GM13976 (cell line): ENCODE data around the gene SMCO2.

Experiments used
- DNase-seq: peaks from one replicate; pipeline ENCODE4 v3.0.0; 2012; ENCODE audit warnings: low spot score
- CTCF ChIP-seq: IDR thresholded peaks from 2 replicates; pipeline ENCODE4 v1.5.1; 2012; ENCODE audit warnings: borderline replicate concordance, mild to moderate bottlenecking; ENCODE audit not compliant: insufficient read depth; ENCODE audit errors: extremely low read depth, missing control alignments, control extremely low read depth
- in situ Hi-C: fragments of 300-500 bp; cut with MboI; formaldehyde crosslinking; loops from one replicate; pipeline ENCODE4 v1.12.0; 2022; ENCODE audit warnings: low sequenced_read_pairs, mixed read lengths, inconsistent platforms; ENCODE audit not compliant: unreplicated experiment

Gene SMCO2

GRCh38 chr12:27469176-27469736 is 22.7 kb downstream of the SMCO2 start:
- in situ Hi-C loops = no loop called here
- no peak for TF ChIP-seq CTCF
- no peak for DNase-seq

- in situ Hi-C loops = no loop called here
- DNase-seq = no peak
- no peak for TF ChIP-seq CTCF
These were observed 26.1 kb downstream of the SMCO2 start for GRCh38 chr12:27472604-27473003.

GRCh38 chr12:27474344-27474743 is 27.8 kb downstream of the SMCO2 start:
- TF ChIP-seq CTCF = no peak
- in situ Hi-C loops = no loop called here
- DNase-seq = no peak

GRCh38 chr12:27477049-27477448 is 30.5 kb downstream of the SMCO2 start:
- in situ Hi-C loops = no loop called here
- no peak for TF ChIP-seq CTCF
- no peak for DNase-seq

GRCh38 chr12:27478949-27479348 is 32.4 kb downstream of the SMCO2 start:
- TF ChIP-seq CTCF = no peak
- no peak for DNase-seq
- in situ Hi-C loops = no loop called here

GRCh38 chr12:27480016-27480415 is 33.5 kb downstream of the SMCO2 start:
- in situ Hi-C loops = no loop called here
- no peak for TF ChIP-seq CTCF
- no peak for DNase-seq

GRCh38 chr12:27486961-27487360 is 40.4 kb downstream of the SMCO2 start:
- DNase-seq = no peak
- in situ Hi-C loops = no loop called here
- TF ChIP-seq CTCF = no peak
